Measurements from ENCODE around the gene CDC42. TPM values are rescaled to one million over a fixed set of nuclear protein-coding genes. Genes with fewer than 3 reads are reported as not detected.
A peak's percentile ranks its signal among the peaks of the same experiment; 100 is the strongest.

CDC42 gene
- total RNA-seq, 5 donors from 2014 or later (not counting 1 experiment from before 2014, with no cell fraction given), result 181 to 348 (median 192) TPM

- DNase-seq (no peak), ATAC-seq (replicated peaks in 1 of 4) (no peak)
- CTCF ChIA-PET, result no interaction called here
- Mint-ChIP-seq H3K4me3 (no peak overlapping the region), H3K9me3 (no peaks in the 10 kb centered on the region), H3K4me1 (peaks cover 0 to 10% (median 0%) of the 10 kb centered on the region in 3 donors), H3K27ac (no peak overlapping the region), H3K27me3 (no peaks in the 10 kb centered on the region), H3K36me3 (peaks cover 12% of the 10 kb centered on the region)
- Histone ChIP-seq H3K27me3 (replicated peaks in 1 of 2; ENCODE audit: control insufficient read depth in 2 of 2, extremely low read depth in 1 of 2, insufficient read depth in 2 of 2, low read length in 1 of 2) (no peaks in the 10 kb centered on the region), H3K36me3 (ENCODE audit: control insufficient read depth in 2 of 2, extremely low read depth in 1 of 2, insufficient read depth in 1 of 2, low read length in 1 of 2) (peaks cover 8 to 11% of the 10 kb centered on the region in 2 donors), H3K27ac (ENCODE audit: low read length) (no peak overlapping the region), H3K9me3 (no peaks in the 10 kb centered on the region), H3K4me1 (ENCODE audit: control insufficient read depth in 1 of 2, extremely low read depth in 1 of 2, insufficient read depth in 2 of 2, low read length in 2 of 2) (no peaks in the 10 kb centered on the region), H3K4me3 (ENCODE audit: control insufficient read depth in 1 of 2, extremely low read depth in 1 of 2, low read length in 1 of 2) (no peak overlapping the region)
- POLR2A ChIA-PET, result no interaction called here
- 88% methylated on average over 13 of the region's 21 CpGs for WGBS (ENCODE audit: insufficient coverage)
Measured at GRCh38 chr1:22122273-22123070, 70.0 kb downstream of the CDC42 start.

- H3K36me3 Mint-ChIP-seq, result peaks cover 6% of the 10 kb centered on the region
- CTCF ChIA-PET, result no interaction called here
- no peaks in the 10 kb centered on the region for H3K27me3 ChIP-seq (replicated peaks in 1 of 2; ENCODE audit: control insufficient read depth in 2 of 2, extremely low read depth in 1 of 2, insufficient read depth in 2 of 2, low read length in 1 of 2)
- H3K9me3 Mint-ChIP-seq, result no peaks in the 10 kb centered on the region
- no peaks in the 10 kb centered on the region for H3K4me1 ChIP-seq (ENCODE audit: control insufficient read depth in 1 of 2, extremely low read depth in 1 of 2, insufficient read depth in 2 of 2, low read length in 2 of 2)
- no peak overlapping the region for H3K4me3 Mint-ChIP-seq
- ATAC-seq (replicated peaks in 1 of 4) (no peak), DNase-seq (no peak)
- peaks cover 6 to 8% of the 10 kb centered on the region in 2 donors for H3K36me3 ChIP-seq (ENCODE audit: control insufficient read depth in 2 of 2, extremely low read depth in 1 of 2, insufficient read depth in 1 of 2, low read length in 1 of 2)
- no peaks in the 10 kb centered on the region for H3K9me3 ChIP-seq
- H3K27ac ChIP-seq (ENCODE audit: low read length), result no peak overlapping the region
- POLR2A ChIA-PET, result interaction anchor here in 1 of 2 donors (0.7 kb wide), 1 partner anchor 43 kb away, joined by 5 read pairs; no protein-coding TSS in a partner anchor
- H3K27ac Mint-ChIP-seq, result no peak overlapping the region
- H3K4me1 Mint-ChIP-seq, result peaks cover 0 to 7% (median 0%) of the 10 kb centered on the region in 3 donors
- no peak overlapping the region for H3K4me3 ChIP-seq (ENCODE audit: control insufficient read depth in 1 of 2, extremely low read depth in 1 of 2, low read length in 1 of 2)
- 82% methylated on average over 2 of the region's 8 CpGs for WGBS (ENCODE audit: insufficient coverage)
- H3K27me3 Mint-ChIP-seq, result no peaks in the 10 kb centered on the region
Measured at GRCh38 chr1:22123071-22123390, 70.5 kb downstream of the CDC42 start.

GRCh38 chr1:22123901-22124404 is 71.4 kb downstream of the CDC42 start:
- Histone ChIP-seq H3K36me3 (ENCODE audit: control insufficient read depth in 2 of 2, extremely low read depth in 1 of 2, insufficient read depth in 1 of 2, low read length in 1 of 2) (peaks cover 4 to 8% of the 10 kb centered on the region in 2 donors), H3K4me1 (ENCODE audit: control insufficient read depth in 1 of 2, extremely low read depth in 1 of 2, insufficient read depth in 2 of 2, low read length in 2 of 2) (no peaks in the 10 kb centered on the region), H3K27ac (ENCODE audit: low read length) (no peak overlapping the region), H3K4me3 (ENCODE audit: control insufficient read depth in 1 of 2, extremely low read depth in 1 of 2, low read length in 1 of 2) (no peak overlapping the region), H3K27me3 (replicated peaks in 1 of 2; ENCODE audit: control insufficient read depth in 2 of 2, extremely low read depth in 1 of 2, insufficient read depth in 2 of 2, low read length in 1 of 2) (no peaks in the 10 kb centered on the region), H3K9me3 (no peaks in the 10 kb centered on the region)
- H3K4me1 Mint-ChIP-seq, result peaks cover 0 to under 1% (median 0%) of the 10 kb centered on the region in 3 donors
- DNase-seq (no peak), ATAC-seq (replicated peaks in 1 of 4) (no peak)
- 91% methylated on average over 9 of the region's 9 CpGs for WGBS (ENCODE audit: insufficient coverage)
- H3K9me3 Mint-ChIP-seq, result no peaks in the 10 kb centered on the region
- H3K27ac Mint-ChIP-seq, result no peak overlapping the region
- H3K27me3 Mint-ChIP-seq, result no peaks in the 10 kb centered on the region
- peaks cover 5% of the 10 kb centered on the region for H3K36me3 Mint-ChIP-seq
- ChIA-PET POLR2A (interaction anchor here in 1 of 2 donors (0.7 kb wide), 1 partner anchor 44 kb away, joined by 5 read pairs; no protein-coding TSS in a partner anchor), CTCF (no interaction called here)
- no peak overlapping the region for H3K4me3 Mint-ChIP-seq

GRCh38 chr1:22124592-22125229 is 72.2 kb downstream of the CDC42 start:
- Histone ChIP-seq H3K9me3 (no peaks in the 10 kb centered on the region), H3K27ac (ENCODE audit: low read length) (no peak overlapping the region), H3K4me1 (ENCODE audit: control insufficient read depth in 1 of 2, extremely low read depth in 1 of 2, insufficient read depth in 2 of 2, low read length in 2 of 2) (no peaks in the 10 kb centered on the region), H3K27me3 (replicated peaks in 1 of 2; ENCODE audit: control insufficient read depth in 2 of 2, extremely low read depth in 1 of 2, insufficient read depth in 2 of 2, low read length in 1 of 2) (no peaks in the 10 kb centered on the region), H3K36me3 (ENCODE audit: control insufficient read depth in 2 of 2, extremely low read depth in 1 of 2, insufficient read depth in 1 of 2, low read length in 1 of 2) (peaks cover 3 to 4% of the 10 kb centered on the region in 2 donors), H3K4me3 (ENCODE audit: control insufficient read depth in 1 of 2, extremely low read depth in 1 of 2, low read length in 1 of 2) (no peak overlapping the region)
- WGBS (ENCODE audit: insufficient coverage), result 98% methylated on average over 8 of the region's 8 CpGs
- ChIA-PET CTCF (no interaction called here), POLR2A (no interaction called here)
- ATAC-seq (replicated peaks in 1 of 4), result no peak
- H3K27me3 Mint-ChIP-seq, result no peaks in the 10 kb centered on the region
- peak overlapping the region in 1 of 2 donors; percentile 52 for H3K27ac Mint-ChIP-seq
- H3K4me3 Mint-ChIP-seq, result no peak overlapping the region
- H3K4me1 Mint-ChIP-seq, result no peaks in the 10 kb centered on the region
- peaks cover under 1% of the 10 kb centered on the region for H3K36me3 Mint-ChIP-seq
- no peaks in the 10 kb centered on the region for H3K9me3 Mint-ChIP-seq
- DNase-seq, result no peak

GRCh38 chr1:22126531-22126930 is 74.0 kb downstream of the CDC42 start:
- ATAC-seq (replicated peaks in 1 of 4) (no peak), DNase-seq (no peak)
- Mint-ChIP-seq H3K4me1 (no peaks in the 10 kb centered on the region), H3K4me3 (no peak overlapping the region), H3K9me3 (no peaks in the 10 kb centered on the region), H3K27me3 (no peaks in the 10 kb centered on the region), H3K36me3 (no peaks in the 10 kb centered on the region), H3K27ac (no peak overlapping the region)
- Histone ChIP-seq H3K4me1 (ENCODE audit: control insufficient read depth in 1 of 2, extremely low read depth in 1 of 2, insufficient read depth in 2 of 2, low read length in 2 of 2) (no peaks in the 10 kb centered on the region), H3K36me3 (ENCODE audit: control insufficient read depth in 2 of 2, extremely low read depth in 1 of 2, insufficient read depth in 1 of 2, low read length in 1 of 2) (peaks cover 3 to 6% of the 10 kb centered on the region in 2 donors), H3K27me3 (replicated peaks in 1 of 2; ENCODE audit: control insufficient read depth in 2 of 2, extremely low read depth in 1 of 2, insufficient read depth in 2 of 2, low read length in 1 of 2) (peaks cover 0 to 2% of the 10 kb centered on the region in 2 experiments), H3K9me3 (no peaks in the 10 kb centered on the region), H3K4me3 (ENCODE audit: control insufficient read depth in 1 of 2, extremely low read depth in 1 of 2, low read length in 1 of 2) (no peak overlapping the region), H3K27ac (ENCODE audit: low read length) (no peak overlapping the region)
- ChIA-PET POLR2A (interaction anchor here (0.5 kb wide), 2 partner anchors 509 to 668 kb away, joined by 3 to 4 read pairs; no protein-coding TSS in a partner anchor), CTCF (no interaction called here)
- 95% methylated on average over 9 of the region's 12 CpGs for WGBS (ENCODE audit: insufficient coverage)

GRCh38 chr1:22127248-22127647 is 74.7 kb downstream of the CDC42 start:
- Histone ChIP-seq H3K4me1 (ENCODE audit: control insufficient read depth in 1 of 2, extremely low read depth in 1 of 2, insufficient read depth in 2 of 2, low read length in 2 of 2) (peaks cover 0 to 4% of the 10 kb centered on the region in 2 experiments), H3K27ac (ENCODE audit: low read length) (no peak overlapping the region), H3K36me3 (ENCODE audit: control insufficient read depth in 2 of 2, extremely low read depth in 1 of 2, insufficient read depth in 1 of 2, low read length in 1 of 2) (peaks cover 0 to 3% of the 10 kb centered on the region in 2 donors), H3K4me3 (ENCODE audit: control insufficient read depth in 1 of 2, extremely low read depth in 1 of 2, low read length in 1 of 2) (no peak overlapping the region), H3K9me3 (no peaks in the 10 kb centered on the region), H3K27me3 (replicated peaks in 1 of 2; ENCODE audit: control insufficient read depth in 2 of 2, extremely low read depth in 1 of 2, insufficient read depth in 2 of 2, low read length in 1 of 2) (peaks cover 0 to 7% of the 10 kb centered on the region in 2 experiments)
- CTCF ChIA-PET, result no interaction called here
- 96% methylated on average over 3 of the region's 6 CpGs for WGBS (ENCODE audit: insufficient coverage)
- no peaks in the 10 kb centered on the region for H3K36me3 Mint-ChIP-seq
- no peaks in the 10 kb centered on the region for H3K4me1 Mint-ChIP-seq
- no peak overlapping the region for H3K27ac Mint-ChIP-seq
- no peak for DNase-seq
- H3K4me3 Mint-ChIP-seq, result no peak overlapping the region
- no peaks in the 10 kb centered on the region for H3K9me3 Mint-ChIP-seq
- POLR2A ChIA-PET, result interaction anchor here in 1 of 2 donors (0.6 kb wide), 1 partner anchor 359 kb away, joined by 3 read pairs; no protein-coding TSS in a partner anchor
- no peaks in the 10 kb centered on the region for H3K27me3 Mint-ChIP-seq
- ATAC-seq (replicated peaks in 1 of 4), result no peak

All from T-cell (primary cell).